ENCODE results near the gene SLC26A11. TPM values are rescaled to one million over a fixed set of nuclear protein-coding genes. Genes with fewer than 3 reads are reported as not detected.
A peak's percentile ranks its signal among the peaks of the same experiment; 100 is the strongest.

Gene SLC26A11
- total RNA-seq, 4 donors from 2014 or later: 25.1 to 65.3 (median 31.7) TPM

DNA sequence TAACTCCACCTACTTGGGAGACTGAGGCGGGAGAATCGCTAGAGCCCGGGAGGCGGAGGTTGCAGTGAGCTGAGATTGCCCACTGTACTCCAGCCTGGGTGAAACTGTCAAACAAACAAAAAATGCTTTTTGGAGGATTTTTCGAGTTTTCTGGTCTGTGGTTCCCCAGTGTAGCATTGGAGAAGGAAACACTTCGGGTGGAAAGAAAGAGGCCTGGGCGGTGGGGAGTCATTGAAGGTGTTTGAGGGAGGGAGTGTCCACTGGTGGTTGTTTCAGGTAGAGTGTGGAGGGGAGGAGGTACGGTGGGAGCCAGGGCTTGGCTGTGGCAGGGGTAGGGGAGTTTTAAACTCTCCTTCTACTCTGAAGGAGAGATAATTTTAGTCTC, 41.7 kb downstream of the SLC26A11 start:
- no peak for TF ChIP-seq POLR2A (IDR thresholded peaks at IDR 0.05)
- TF ChIP-seq, protein P1, sequence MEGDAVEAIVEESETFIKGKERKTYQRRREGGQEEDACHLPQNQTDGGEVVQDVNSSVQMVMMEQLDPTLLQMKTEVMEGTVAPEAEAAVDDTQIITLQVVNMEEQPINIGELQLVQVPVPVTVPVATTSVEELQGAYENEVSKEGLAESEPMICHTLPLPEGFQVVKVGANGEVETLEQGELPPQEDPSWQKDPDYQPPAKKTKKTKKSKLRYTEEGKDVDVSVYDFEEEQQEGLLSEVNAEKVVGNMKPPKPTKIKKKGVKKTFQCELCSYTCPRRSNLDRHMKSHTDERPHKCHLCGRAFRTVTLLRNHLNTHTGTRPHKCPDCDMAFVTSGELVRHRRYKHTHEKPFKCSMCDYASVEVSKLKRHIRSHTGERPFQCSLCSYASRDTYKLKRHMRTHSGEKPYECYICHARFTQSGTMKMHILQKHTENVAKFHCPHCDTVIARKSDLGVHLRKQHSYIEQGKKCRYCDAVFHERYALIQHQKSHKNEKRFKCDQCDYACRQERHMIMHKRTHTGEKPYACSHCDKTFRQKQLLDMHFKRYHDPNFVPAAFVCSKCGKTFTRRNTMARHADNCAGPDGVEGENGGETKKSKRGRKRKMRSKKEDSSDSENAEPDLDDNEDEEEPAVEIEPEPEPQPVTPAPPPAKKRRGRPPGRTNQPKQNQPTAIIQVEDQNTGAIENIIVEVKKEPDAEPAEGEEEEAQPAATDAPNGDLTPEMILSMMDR (IDR thresholded peaks at IDR 0.05): no peak
- Histone ChIP-seq H3K27ac (peak overlapping the region; percentile 93 to 99 (median 98)), H3K4me3 (replicated peaks in 1 of 3) (peak overlapping the region in 1 of 3 donors; percentile 100), H3K36me3 (peaks cover 0 to 4% of the 10 kb centered on the region in 2 donors), H3K4me1 (peaks cover 19 to 40% of the 10 kb centered on the region in 2 donors), H3K27me3 (no peaks in the 10 kb centered on the region), H3K9me3 (no peaks in the 10 kb centered on the region)
- WGBS, 2 donors: 35 to 57% methylated on average over 8 of the region's 8 CpGs
- intact Hi-C loops (cut with DNase I): loop anchor here (5.0 kb wide), 1 partner anchor 40 kb away; the partner anchor contains the start of genes SGSH and SLC26A11
- no peak for DNase-seq

DNA sequence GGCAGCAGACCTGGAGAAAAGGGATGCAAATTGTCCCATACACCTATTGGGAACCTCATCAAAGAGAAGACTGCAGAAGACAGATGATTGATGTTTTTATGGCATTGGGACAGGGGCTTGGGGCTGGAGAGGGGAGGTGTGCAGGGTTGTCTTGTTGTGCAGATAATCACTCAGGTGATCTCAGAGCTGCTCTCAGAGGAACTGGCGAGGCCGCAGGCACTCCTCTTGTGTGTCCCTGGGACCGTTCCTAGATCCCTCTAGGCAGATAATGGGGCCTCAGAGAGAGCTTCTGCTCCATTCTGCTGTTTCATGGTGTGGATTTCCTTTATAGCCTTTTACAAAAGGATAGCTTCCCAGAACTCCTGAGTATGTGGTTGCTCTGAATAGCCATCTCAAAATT, 42.1 kb downstream of the SLC26A11 start:
- intact Hi-C loops (cut with DNase I): loop anchor here (5.0 kb wide), 1 partner anchor 40 kb away; the partner anchor contains the start of genes SGSH and SLC26A11
- 64 to 74% methylated on average over 3 of the region's 3 CpGs for WGBS, 2 donors

DNA sequence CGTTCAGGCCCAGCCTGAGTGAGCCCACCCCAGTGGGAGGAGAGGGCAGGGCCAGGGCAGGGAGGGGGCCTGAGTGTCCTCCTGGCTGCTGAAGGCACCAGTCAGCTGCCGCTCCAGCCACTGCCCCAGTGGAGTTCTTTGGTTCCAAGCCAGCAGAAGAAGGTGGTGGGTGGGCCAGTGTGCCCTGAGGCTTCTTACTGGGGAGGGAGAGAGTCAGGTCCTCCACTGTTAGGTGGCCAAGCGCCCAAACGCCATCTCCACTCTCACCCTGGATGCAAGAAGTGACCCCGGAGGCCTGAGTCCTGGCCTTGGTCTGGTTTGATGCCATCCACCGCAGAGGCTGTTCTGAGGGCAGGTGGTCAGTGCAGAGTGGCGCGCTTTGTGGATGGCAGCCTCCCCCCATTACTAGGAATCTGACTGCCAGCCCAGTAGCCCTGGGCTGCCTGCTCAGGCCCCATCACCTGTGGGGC, 42.6 kb downstream of the SLC26A11 start:
- Histone ChIP-seq H3K9me3 (no peaks in the 10 kb centered on the region), H3K4me1 (peaks cover 19 to 39% of the 10 kb centered on the region in 2 donors), H3K36me3 (peaks cover 0 to 11% of the 10 kb centered on the region in 2 donors), H3K27ac (peak overlapping the region; percentile 34 to 99 (median 98)), H3K4me3 (replicated peaks in 1 of 3) (no peak overlapping the region), H3K27me3 (no peaks in the 10 kb centered on the region)
- intact Hi-C loops (cut with DNase I): loop anchor here (5.0 kb wide), 1 partner anchor 41 kb away; the partner anchor contains the start of genes SGSH and SLC26A11
- 50 to 79% methylated on average over 1 to 8 of the region's 8 CpGs for WGBS, 2 donors
- DNase-seq: peak in 1 of 2 donors; percentile 39
- TF ChIP-seq, protein P1 (IDR thresholded peaks at IDR 0.05): no peak
- TF ChIP-seq POLR2A (IDR thresholded peaks at IDR 0.05): no peak

More for the DNA sequence above, 42.1 kb downstream of the SLC26A11 start:
- Histone ChIP-seq H3K4me1 (peaks cover 19 to 39% of the 10 kb centered on the region in 2 donors), H3K27ac (peak overlapping the region; percentile 93 to 99 (median 98)), H3K36me3 (peaks cover 0 to 6% of the 10 kb centered on the region in 2 donors), H3K4me3 (replicated peaks in 1 of 3) (peak overlapping the region in 1 of 3 donors; percentile 100), H3K27me3 (no peaks in the 10 kb centered on the region), H3K9me3 (no peaks in the 10 kb centered on the region)
- no peak for TF ChIP-seq POLR2A (IDR thresholded peaks at IDR 0.05)
- TF ChIP-seq, protein P1 (IDR thresholded peaks at IDR 0.05): no peak
- DNase-seq: no peak

DNA sequence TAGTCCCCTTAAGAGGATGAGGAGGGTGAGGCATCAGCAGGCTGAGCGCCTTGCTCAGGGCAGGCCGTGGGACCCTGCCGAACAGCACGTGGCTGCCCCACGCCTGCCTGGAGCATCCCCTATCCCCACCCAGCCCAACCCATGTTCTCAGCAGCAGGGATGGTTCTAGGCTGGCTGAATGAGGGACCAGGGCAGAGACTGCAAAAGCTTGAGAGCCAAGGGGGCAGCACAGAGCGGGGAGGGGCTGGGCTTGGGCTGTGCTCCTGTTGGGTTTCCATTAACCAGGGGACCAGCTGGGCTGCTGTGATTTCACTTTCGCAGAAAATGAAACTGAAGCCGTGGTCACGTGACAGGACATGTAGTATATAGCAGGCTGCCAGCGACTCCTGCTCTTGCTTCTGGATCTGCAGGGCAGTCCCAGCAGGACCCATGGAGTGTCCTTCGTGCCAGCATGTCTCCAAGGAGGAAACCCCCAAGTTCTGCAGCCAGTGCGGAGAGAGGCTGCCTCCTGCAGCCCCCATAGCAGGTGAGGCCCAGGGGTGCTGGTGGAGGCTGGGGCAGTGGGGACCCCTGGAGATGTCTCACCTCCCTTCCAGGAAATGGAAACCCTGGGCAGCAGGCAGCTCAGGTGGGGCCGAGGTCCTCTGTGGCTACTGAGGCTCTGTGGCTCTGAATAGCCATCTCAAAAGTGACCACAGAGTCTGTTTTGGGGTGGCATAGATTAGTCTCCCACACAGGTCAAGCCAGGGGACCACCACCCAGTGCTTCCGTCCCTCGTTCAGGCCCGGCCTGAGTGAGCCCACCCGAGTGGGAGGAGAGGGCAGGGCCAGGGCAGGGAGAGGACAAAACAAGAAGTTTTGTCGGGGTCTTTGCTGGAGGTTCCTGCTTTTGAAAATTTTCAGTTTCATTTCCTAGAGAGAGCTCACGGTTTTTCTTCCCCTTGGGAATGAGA, 43.3 kb downstream of the SLC26A11 start:
- intact Hi-C loops (cut with DNase I): loop anchor here (5.0 kb wide), 1 partner anchor 41 kb away; the partner anchor contains the start of genes SGSH and SLC26A11
- 50 to 68% methylated on average over 10 to 18 of the region's 19 CpGs for WGBS, 2 donors
- Histone ChIP-seq H3K36me3 (peaks cover 0 to 11% of the 10 kb centered on the region in 2 donors), H3K4me1 (peaks cover 19 to 39% of the 10 kb centered on the region in 2 donors), H3K9me3 (no peaks in the 10 kb centered on the region), H3K27me3 (no peaks in the 10 kb centered on the region), H3K27ac (peak overlapping the region; percentile 34 to 99 (median 98)), H3K4me3 (replicated peaks in 1 of 3) (peak overlapping the region in 1 of 3 donors; percentile 15)
- peak; percentile 56 to 59 for DNase-seq
- no peak for TF ChIP-seq POLR2A (IDR thresholded peaks at IDR 0.05)
- TF ChIP-seq, protein P1 (IDR thresholded peaks at IDR 0.05): no peak

Data from thyroid gland (tissue), 4 donors.